Activated CD8-positive, alpha-beta T cell treated with anti-CD3 and anti-CD28 coated beads, Interleukin-2, amount 10 ng/mL, durations not matched to agents 7 days and 5 days (primary cell): Measurements from ENCODE around the gene ARF6. TPM values are rescaled to one million over a fixed set of nuclear protein-coding genes. Genes with fewer than 3 reads are reported as not detected.
"Not testable (repeated sequence)": the region's sequence is repeated elsewhere in the genome, so short reads cannot be mapped to it uniquely, and the experiment has no call there.

ENCODE experiments used
- ATAC-seq: fragments of 150-1000 bp; cut with Tn5 transposase; one replicate; pipeline ENCODE4 v1.10.0; 2021; ENCODE audit warnings: moderate library complexity
- CTCF ChIA-PET: fragments of 350-600 bp; sonication (Branson Sonifier 250); formaldehyde crosslinking; loops from one replicate; lab custom pipeline; 2021; ENCODE audit warnings: antibody characterized with exemption; lab: Charles Lee
- POLR2A ChIA-PET: fragments of 350-600 bp; sonication (Branson Sonifier 250); formaldehyde crosslinking; loops from one replicate; lab custom pipeline; 2021; ENCODE audit warnings: antibody characterized with exemption; lab: Charles Lee
- DNase-seq: peaks from one replicate; pipeline ENCODE4 v3.0.0-alpha.2; 2020
- H3K27ac Mint-ChIP-seq: one replicate; pipeline ENCODE4 v1.8.0; 2021; ENCODE audit warnings: mild to moderate bottlenecking, mixed read lengths
- H3K27me3 Mint-ChIP-seq: one replicate; pipeline ENCODE4 v1.8.0; 2021; ENCODE audit warnings: low read depth, mixed read lengths
- H3K36me3 Mint-ChIP-seq: one replicate; pipeline ENCODE4 v1.8.0; 2021; ENCODE audit warnings: low read depth, mixed read lengths
- H3K4me1 Mint-ChIP-seq: one replicate; pipeline ENCODE4 v1.8.0; 2021; ENCODE audit warnings: low read depth, mixed read lengths
- H3K4me3 Mint-ChIP-seq: one replicate; pipeline ENCODE4 v1.8.0; 2021; ENCODE audit warnings: mild to moderate bottlenecking, mixed read lengths
- H3K9me3 Mint-ChIP-seq: one replicate; pipeline ENCODE4 v1.8.0; 2022; ENCODE audit warnings: mixed read lengths; ENCODE audit not compliant: insufficient read depth
- total RNA-seq, 2 experiments: library from RNA; stranded (reverse); gene quantifications; one replicate each; pipeline ENCODE4 v1.2.3, GENCODE V29; 2021

ARF6 gene
- total RNA-seq, 2 experiments from 2014 or later, result 183 to 193 TPM

GRCh38 chr14:49894214-49895107 is 1.6 kb downstream of the ARF6 start:
- POLR2A ChIA-PET, result interaction anchor here (0.7 to 3.7 kb wide), 15 partner anchors 13 to 194 kb away, joined by 3 to 89 read pairs (median 18); partner anchors contain the start of gene NEMF
- peak; percentile 38 for DNase-seq
- peaks cover 32% of the 10 kb centered on the region for H3K4me1 Mint-ChIP-seq
- peak overlapping the region; percentile 97 for H3K27ac Mint-ChIP-seq
- H3K27me3 Mint-ChIP-seq, H3K9me3 Mint-ChIP-seq, ATAC-seq: not testable (repeated sequence)
- H3K4me3 Mint-ChIP-seq, result peak overlapping the region; percentile 90
- H3K36me3 Mint-ChIP-seq, result peaks cover 57% of the 10 kb centered on the region
- CTCF ChIA-PET, result interaction anchor here (1.8 to 3.5 kb wide), 6 partner anchors 32 to 192 kb away, joined by 7 to 22 read pairs (median 10); no protein-coding TSS in a partner anchor

- no peaks in the 10 kb centered on the region for H3K9me3 Mint-ChIP-seq
- H3K4me1 Mint-ChIP-seq, result peaks cover 35% of the 10 kb centered on the region
- no peak for DNase-seq
- ChIA-PET POLR2A (interaction anchor here (0.7 to 1.9 kb wide), 12 partner anchors 12 to 200 kb away, joined by 3 to 57 read pairs (median 4); partner anchors contain the start of gene NEMF), CTCF (interaction anchor here (1.0 to 1.9 kb wide), 9 partner anchors 28 to 209 kb away, joined by 3 to 15 read pairs (median 5); no protein-coding TSS in a partner anchor)
- H3K4me3 Mint-ChIP-seq, result peak overlapping the region; percentile 90
- peak overlapping the region; percentile 95 for H3K27ac Mint-ChIP-seq
- ATAC-seq, result no peak
- H3K27me3 Mint-ChIP-seq, result no peaks in the 10 kb centered on the region
- peaks cover 59% of the 10 kb centered on the region for H3K36me3 Mint-ChIP-seq
Measured at GRCh38 chr14:49895480-49895879, 2.6 kb downstream of the ARF6 start.

GRCh38 chr14:49896272-49896671 is 3.4 kb downstream of the ARF6 start:
- Mint-ChIP-seq H3K4me3 (peak overlapping the region; percentile 90), H3K4me1 (peaks cover 30% of the 10 kb centered on the region), H3K36me3 (peaks cover 59% of the 10 kb centered on the region), H3K27ac (peak overlapping the region; percentile 95)
- not testable (repeated sequence) for H3K9me3 Mint-ChIP-seq, DNase-seq, H3K27me3 Mint-ChIP-seq, ATAC-seq
- ChIA-PET CTCF (interaction anchor here (0.7 to 1.9 kb wide), 10 partner anchors 29 to 208 kb away, joined by 3 to 15 read pairs (median 4); no protein-coding TSS in a partner anchor), POLR2A (interaction anchor here (0.7 to 1.9 kb wide), 12 partner anchors 11 to 200 kb away, joined by 3 to 57 read pairs (median 4); partner anchors contain the start of gene NEMF)

- ChIA-PET POLR2A (interaction anchor here (1.0 to 1.6 kb wide), 6 partner anchors 29 to 185 kb away, joined by 3 to 13 read pairs (median 10); no protein-coding TSS in a partner anchor), CTCF (interaction anchor here (1.0 kb wide), 3 partner anchors 43 to 103 kb away, joined by 3 to 7 read pairs (median 4); no protein-coding TSS in a partner anchor)
- no peak for ATAC-seq
- peaks cover 25% of the 10 kb centered on the region for H3K4me1 Mint-ChIP-seq
- H3K4me3 Mint-ChIP-seq, result peak overlapping the region; percentile 90
- peaks cover 58% of the 10 kb centered on the region for H3K36me3 Mint-ChIP-seq
- no peaks in the 10 kb centered on the region for H3K9me3 Mint-ChIP-seq
- no peaks in the 10 kb centered on the region for H3K27me3 Mint-ChIP-seq
- DNase-seq, result no peak
- H3K27ac Mint-ChIP-seq, result peak overlapping the region; percentile 83
Measured at GRCh38 chr14:49896966-49897365, 4.1 kb downstream of the ARF6 start.

- DNase-seq, result no peak
- peaks cover 24% of the 10 kb centered on the region for H3K4me1 Mint-ChIP-seq
- H3K27ac Mint-ChIP-seq, result peak overlapping the region; percentile 83
- ATAC-seq, result no peak
- ChIA-PET CTCF (interaction anchor here (0.5 to 1.0 kb wide), 5 partner anchors 25 to 106 kb away, joined by 3 to 7 read pairs (median 3); no protein-coding TSS in a partner anchor), POLR2A (interaction anchor here (1.0 to 1.6 kb wide), 8 partner anchors 29 to 219 kb away, joined by 3 to 13 read pairs (median 8); partner anchors contain the start of gene VCPKMT)
- peak overlapping the region; percentile 90 for H3K4me3 Mint-ChIP-seq
- H3K9me3 Mint-ChIP-seq, result no peaks in the 10 kb centered on the region
- peaks cover 59% of the 10 kb centered on the region for H3K36me3 Mint-ChIP-seq
- H3K27me3 Mint-ChIP-seq, result no peaks in the 10 kb centered on the region
Measured at GRCh38 chr14:49897414-49897813, 4.5 kb downstream of the ARF6 start.

DNA sequence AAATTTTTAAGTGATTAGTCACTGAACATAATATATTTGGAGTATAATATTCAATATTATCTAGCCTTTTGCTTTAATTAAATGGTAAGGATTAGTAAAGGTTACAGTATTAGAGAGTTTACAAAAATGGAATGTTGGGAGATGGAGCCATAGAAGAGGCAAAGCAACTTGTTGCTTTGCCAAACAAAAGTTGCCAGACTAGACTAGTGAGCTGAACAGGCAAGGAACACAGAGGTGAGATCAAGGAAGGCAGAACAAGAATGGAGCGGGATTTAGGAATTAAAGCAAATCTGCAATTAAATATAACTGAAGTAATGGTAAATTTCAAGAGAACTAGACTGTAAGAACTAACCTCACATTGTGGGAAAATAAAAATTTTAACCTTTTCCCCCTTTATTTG is 5.1 kb downstream of the ARF6 start:
- ChIA-PET POLR2A (interaction anchor here (1.0 to 1.6 kb wide), 8 partner anchors 30 to 218 kb away, joined by 3 to 13 read pairs (median 8); partner anchors contain the start of gene VCPKMT), CTCF (interaction anchor here (0.5 to 1.0 kb wide), 5 partner anchors 25 to 105 kb away, joined by 3 to 7 read pairs (median 3); no protein-coding TSS in a partner anchor)
- Mint-ChIP-seq H3K4me1 (peaks cover 25% of the 10 kb centered on the region), H3K4me3 (peak overlapping the region; percentile 90), H3K9me3 (no peaks in the 10 kb centered on the region), H3K27ac (peak overlapping the region; percentile 68), H3K27me3 (no peaks in the 10 kb centered on the region), H3K36me3 (peaks cover 60% of the 10 kb centered on the region)
- ATAC-seq (no peak), DNase-seq (no peak)

GRCh38 chr14:49898485-49898884 is 5.6 kb downstream of the ARF6 start:
- H3K9me3 Mint-ChIP-seq, result no peaks in the 10 kb centered on the region
- no peak for DNase-seq
- ChIA-PET CTCF (interaction anchor here (0.8 kb wide), 1 partner anchor 105 kb away, joined by 3 read pairs; no protein-coding TSS in a partner anchor), POLR2A (interaction anchor here (1.0 to 1.8 kb wide), 9 partner anchors 30 to 218 kb away, joined by 3 to 13 read pairs (median 10); partner anchors contain the start of gene VCPKMT)
- H3K36me3 Mint-ChIP-seq, result peaks cover 60% of the 10 kb centered on the region
- peak overlapping the region; percentile 90 for H3K4me3 Mint-ChIP-seq
- H3K4me1 Mint-ChIP-seq, result peaks cover 26% of the 10 kb centered on the region
- peak overlapping the region; percentile 71 for H3K27ac Mint-ChIP-seq
- no peaks in the 10 kb centered on the region for H3K27me3 Mint-ChIP-seq
- peak; percentile 4 for ATAC-seq

- peaks cover 34% of the 10 kb centered on the region for H3K4me1 Mint-ChIP-seq
- CTCF ChIA-PET, result interaction anchor here (1.6 kb wide), 1 partner anchor 204 kb away, joined by 3 read pairs; no protein-coding TSS in a partner anchor
- ATAC-seq (no peak), DNase-seq (no peak)
- H3K9me3 Mint-ChIP-seq, result no peaks in the 10 kb centered on the region
- no peak overlapping the region for H3K4me3 Mint-ChIP-seq
- H3K27ac Mint-ChIP-seq, result no peak overlapping the region
- POLR2A ChIA-PET, result no interaction called here
- peaks cover 41% of the 10 kb centered on the region for H3K36me3 Mint-ChIP-seq
- H3K27me3 Mint-ChIP-seq, result no peaks in the 10 kb centered on the region
Measured at GRCh38 chr14:49900973-49901372, 8.1 kb downstream of the ARF6 start.

DNA sequence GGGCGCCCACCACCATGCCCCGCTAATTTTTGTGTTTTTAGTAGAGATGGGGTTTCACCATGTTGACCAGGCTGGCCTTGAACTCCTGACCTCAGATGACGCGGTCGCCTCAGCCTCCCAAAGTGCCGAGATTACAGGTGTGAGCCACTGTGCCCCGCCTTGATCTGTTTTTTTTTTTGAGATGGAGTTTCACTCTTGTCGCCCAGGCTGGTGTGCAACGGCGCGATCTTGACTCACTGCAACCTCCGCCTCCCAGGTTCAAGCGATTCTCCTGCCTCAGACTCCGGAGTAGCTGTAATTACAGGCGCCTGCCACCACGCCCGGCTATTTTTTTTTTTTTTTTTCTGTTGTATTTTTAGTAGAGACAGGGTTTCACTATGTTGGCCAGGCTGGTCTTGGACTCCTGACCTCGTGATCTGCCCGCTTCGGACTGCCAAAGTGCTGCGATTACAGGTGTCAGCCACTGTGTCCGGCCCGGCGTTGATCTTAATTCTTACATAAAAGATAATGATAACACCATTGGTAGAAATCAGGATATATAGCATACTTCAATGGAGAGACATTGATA is 9.9 kb downstream of the ARF6 start:
- POLR2A ChIA-PET, CTCF ChIA-PET, DNase-seq, H3K9me3 Mint-ChIP-seq, H3K27me3 Mint-ChIP-seq, ATAC-seq, H3K27ac Mint-ChIP-seq, H3K4me3 Mint-ChIP-seq: not testable (repeated sequence)
- peaks cover 28% of the 10 kb centered on the region for H3K36me3 Mint-ChIP-seq
- H3K4me1 Mint-ChIP-seq, result peaks cover 48% of the 10 kb centered on the region

DNA sequence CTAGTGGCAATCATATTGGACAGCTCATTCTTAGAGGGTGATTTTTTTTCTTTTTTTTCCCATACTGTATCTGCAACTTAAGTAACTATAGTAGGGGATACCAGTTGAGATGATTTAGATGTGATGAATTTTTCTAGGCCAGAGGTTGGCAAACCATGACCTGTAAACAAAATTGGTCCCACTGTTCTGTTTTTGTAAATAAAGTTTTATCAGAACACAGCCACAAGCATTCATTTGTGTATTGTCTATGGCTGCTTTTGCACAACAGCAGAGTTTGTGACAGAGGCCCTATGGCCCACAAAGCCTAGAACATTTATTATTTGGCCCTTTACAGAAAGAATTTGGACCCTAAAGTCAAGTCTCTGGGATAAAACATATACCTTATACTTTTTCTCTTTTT is 11.4 kb downstream of the ARF6 start:
- H3K27ac Mint-ChIP-seq, result no peak overlapping the region
- CTCF ChIA-PET, result no interaction called here

GRCh38 chr14:49905989-49906388 is 13.1 kb downstream of the ARF6 start:
- DNase-seq (no peak), ATAC-seq (no peak)
- Mint-ChIP-seq H3K27ac (peak overlapping the region; percentile 22), H3K27me3 (no peaks in the 10 kb centered on the region), H3K4me3 (no peak overlapping the region), H3K4me1 (peaks cover 47% of the 10 kb centered on the region), H3K36me3 (peaks cover 18% of the 10 kb centered on the region), H3K9me3 (peaks cover 3% of the 10 kb centered on the region)
- ChIA-PET CTCF (interaction anchor here (0.8 to 1.2 kb wide), 3 partner anchors 10 to 38 kb away, joined by 3 to 4 read pairs (median 4); no protein-coding TSS in a partner anchor), POLR2A (interaction anchor here (0.6 to 1.4 kb wide), 5 partner anchors 14 to 96 kb away, joined by 3 to 5 read pairs (median 3); no protein-coding TSS in a partner anchor)

More for the DNA sequence above, 11.4 kb downstream of the ARF6 start:
- DNase-seq, result no peak
- Mint-ChIP-seq H3K9me3 (no peaks in the 10 kb centered on the region), H3K36me3 (peaks cover 19% of the 10 kb centered on the region), H3K4me1 (peaks cover 46% of the 10 kb centered on the region), H3K4me3 (no peak overlapping the region), H3K27me3 (no peaks in the 10 kb centered on the region)
- POLR2A ChIA-PET, result no interaction called here
- no peak for ATAC-seq
